Activated CD8-positive, alpha-beta memory T cell treated with anti-CD3 and anti-CD28 coated beads, Interleukin-2, amount 50 U/mL, for 4 hours (primary cell): ENCODE measurements around the gene ZSWIM4.

Experiments
- DNase-seq: peaks from one replicate; pipeline ENCODE4 v3.0.0-alpha.2; 2020

ZSWIM4 gene

GRCh38 chr19:13880059-13881043 lies 85.1 kb downstream of the ZSWIM4 start:
- DNase-seq = peak; percentile 100

- no peak for DNase-seq
These were observed 86.0 kb downstream of the ZSWIM4 start for GRCh38 chr19:13881251-13881691.
